HEK293 (cell line): ENCODE data around the gene FAM110A.

ENCODE experiments used
- CTCF ChIA-PET: fragments of 350-600 bp; formaldehyde crosslinking; extraction: SDS; loops from one replicate; lab custom pipeline; 2021; ENCODE audit warnings: antibody characterized with exemption; lab: Yijun Ruan, JAX
- POLR2A ChIA-PET: fragments of 300-600 bp; formaldehyde crosslinking; extraction: SDS; loops from one replicate; lab custom pipeline; 2020; ENCODE audit warnings: antibody characterized with exemption, inconsistent platforms; lab: Yijun Ruan, JAX
- H3K27ac ChIP-seq: fragments of 200-500 bp; sonication (Bioruptor generic); 2 replicates; pipeline ENCODE4 v1.5.1; 2014; ENCODE audit warnings: low read depth, low read length, control low read depth, inconsistent platforms; ENCODE audit errors: extremely low read depth
- H3K36me3 ChIP-seq, 2 experiments: fragments of 200-500 bp in 1 of 2; sonication (Bioruptor generic) in 1 of 2; 1 replicate in 1 of 2; 2 replicates in 1 of 2; pipeline ENCODE4 v1.5.1; 2014 to 2017; ENCODE audit warnings: inconsistent platforms in 2 of 2, low read length in 2 of 2; ENCODE audit not compliant: control insufficient read depth in 2 of 2, insufficient read depth in 1 of 2
- H3K4me1 ChIP-seq: fragments of 200-500 bp; sonication (Bioruptor generic); 2 replicates; pipeline ENCODE4 v1.5.1; 2014; ENCODE audit warnings: mild to moderate bottlenecking, low read length, inconsistent platforms; ENCODE audit not compliant: control insufficient read depth, insufficient read depth
- H3K4me3 ChIP-seq: 2 replicates; pipeline ENCODE4 v1.5.1; 2011; ENCODE audit warnings: low read depth, mild to moderate bottlenecking, control low read depth, low read length, moderate library complexity
- H3K9me3 ChIP-seq: fragments of 200-500 bp; sonication (Bioruptor generic); 2 replicates; pipeline ENCODE4 v1.5.1; 2014; ENCODE audit warnings: low read depth, low read length, inconsistent platforms; ENCODE audit not compliant: control insufficient read depth, insufficient read depth
- HOXA7 ChIP-seq: sonication (generic); formaldehyde crosslinking; IDR thresholded peaks from 2 replicates; pipeline ENCODE4 v1.8.1; 2022; ENCODE audit warnings: missing genetic modification reagents, borderline replicate concordance
- OVOL3 ChIP-seq: fragments of 450-650 bp; formaldehyde crosslinking; IDR thresholded peaks from 2 replicates; pipeline ENCODE4 v1.5.1; 2016; ENCODE audit warnings: missing biosample characterization, missing genetic modification characterization
- SP2 ChIP-seq: fragments of 450-650 bp; formaldehyde crosslinking; IDR thresholded peaks from 2 replicates; pipeline ENCODE4 v1.5.1; 2016; ENCODE audit warnings: missing biosample characterization, missing genetic modification characterization
- ZFHX2 ChIP-seq: fragments of 450-650 bp; formaldehyde crosslinking; conservative IDR thresholded peaks from 2 replicates; pipeline ENCODE4 v1.5.1; 2016; ENCODE audit warnings: missing biosample characterization, missing genetic modification characterization
- ZNF157 ChIP-seq: fragments of 450-650 bp; formaldehyde crosslinking; IDR thresholded peaks from 2 replicates; pipeline ENCODE4 v1.5.1; 2016; ENCODE audit warnings: missing biosample characterization, missing genetic modification characterization
- ZNF19 ChIP-seq: fragments of 450-650 bp; formaldehyde crosslinking; IDR thresholded peaks from 2 replicates; pipeline ENCODE4; 2016; ENCODE audit warnings: missing biosample characterization, missing genetic modification characterization, low read depth
- ZNF202 ChIP-seq: fragments of 450-650 bp; formaldehyde crosslinking; IDR thresholded peaks from 2 replicates; pipeline ENCODE4 v1.5.1; 2016; ENCODE audit warnings: missing biosample characterization, missing genetic modification characterization, borderline replicate concordance
- ZNF248 ChIP-seq: fragments of 450-650 bp; formaldehyde crosslinking; IDR thresholded peaks from 2 replicates; pipeline ENCODE4 v1.5.1; 2017; ENCODE audit warnings: missing biosample characterization, missing genetic modification characterization
- ZNF292 ChIP-seq: fragments of 450-650 bp; formaldehyde crosslinking; IDR thresholded peaks from 2 replicates; pipeline ENCODE4 v1.5.1; 2016; ENCODE audit warnings: low read depth, missing biosample characterization, missing genetic modification characterization, borderline replicate concordance
- ZNF391 ChIP-seq: fragments of 450-650 bp; formaldehyde crosslinking; IDR thresholded peaks from 2 replicates; pipeline ENCODE4 v1.5.1; 2016; ENCODE audit warnings: low read depth, missing biosample characterization, missing genetic modification characterization, borderline replicate concordance
- ZNF544 ChIP-seq: fragments of 450-650 bp; formaldehyde crosslinking; IDR thresholded peaks from 2 replicates; pipeline ENCODE4 v1.5.0; 2017; ENCODE audit warnings: missing biosample characterization, missing genetic modification characterization
- ZNF555 ChIP-seq: fragments of 450-650 bp; formaldehyde crosslinking; conservative IDR thresholded peaks from 2 replicates; pipeline ENCODE4 v1.5.1; 2017; ENCODE audit warnings: missing biosample characterization, mild to moderate bottlenecking, missing genetic modification characterization, inconsistent platforms
- ZNF677 ChIP-seq: fragments of 450-650 bp; IDR thresholded peaks from 2 replicates; pipeline ENCODE4 v1.5.0; 2018; ENCODE audit warnings: missing biosample characterization, mild to moderate bottlenecking, missing genetic modification characterization, moderate library complexity
- ZNF830 ChIP-seq: fragments of 450-650 bp; IDR thresholded peaks from 2 replicates; pipeline ENCODE4 v1.5.0; 2018; ENCODE audit warnings: missing biosample characterization, missing genetic modification characterization, low read depth, mild to moderate bottlenecking, moderate library complexity
- ZNF837 ChIP-seq: fragments of 450-650 bp; formaldehyde crosslinking; IDR thresholded peaks from 2 replicates; pipeline ENCODE4 v1.5.1; 2016; ENCODE audit warnings: missing biosample characterization, missing genetic modification characterization
- ZNF843 ChIP-seq: fragments of 450-650 bp; formaldehyde crosslinking; IDR thresholded peaks from 2 replicates; pipeline ENCODE4 v1.5.1; 2016; ENCODE audit warnings: missing biosample characterization, missing genetic modification characterization
- ZSCAN16 ChIP-seq: fragments of 450-650 bp; formaldehyde crosslinking; IDR thresholded peaks from 2 replicates; pipeline ENCODE4 v1.5.1; 2016; ENCODE audit warnings: missing biosample characterization, missing genetic modification characterization
- ZSCAN30 ChIP-seq: fragments of 450-650 bp; IDR thresholded peaks from 2 replicates; pipeline ENCODE4 v1.5.1; 2018; ENCODE audit warnings: missing biosample characterization, mild to moderate bottlenecking, missing genetic modification characterization, moderate library complexity
- TF ChIP-seq, protein P1 (sequence below): IDR thresholded peaks from 2 replicates; pipeline ENCODE4 v1.6.1; 2011; ENCODE audit warnings: mild to moderate bottlenecking, low read depth, low read length, borderline replicate concordance
- TF ChIP-seq, protein P2 (sequence below): fragments of 450-650 bp; formaldehyde crosslinking; IDR thresholded peaks from 2 replicates; pipeline ENCODE4 v1.5.1; 2016; ENCODE audit warnings: missing biosample characterization, missing genetic modification characterization
- TF ChIP-seq, protein P3 (sequence below): fragments of 450-650 bp; formaldehyde crosslinking; IDR thresholded peaks from 2 replicates; pipeline ENCODE4 v1.5.1; 2016; ENCODE audit warnings: missing biosample characterization, missing genetic modification characterization
- TF ChIP-seq, protein P4 (sequence below): fragments of 450-650 bp; formaldehyde crosslinking; IDR thresholded peaks from 2 replicates; pipeline ENCODE4 v1.5.1; 2016; ENCODE audit warnings: missing biosample characterization, missing genetic modification characterization
- TF ChIP-seq, protein P5 (sequence below): fragments of 450-650 bp; IDR thresholded peaks from 2 replicates; pipeline ENCODE4 v1.5.1; 2018; ENCODE audit warnings: missing biosample characterization, mild to moderate bottlenecking, missing genetic modification characterization

Gene FAM110A

DNA sequence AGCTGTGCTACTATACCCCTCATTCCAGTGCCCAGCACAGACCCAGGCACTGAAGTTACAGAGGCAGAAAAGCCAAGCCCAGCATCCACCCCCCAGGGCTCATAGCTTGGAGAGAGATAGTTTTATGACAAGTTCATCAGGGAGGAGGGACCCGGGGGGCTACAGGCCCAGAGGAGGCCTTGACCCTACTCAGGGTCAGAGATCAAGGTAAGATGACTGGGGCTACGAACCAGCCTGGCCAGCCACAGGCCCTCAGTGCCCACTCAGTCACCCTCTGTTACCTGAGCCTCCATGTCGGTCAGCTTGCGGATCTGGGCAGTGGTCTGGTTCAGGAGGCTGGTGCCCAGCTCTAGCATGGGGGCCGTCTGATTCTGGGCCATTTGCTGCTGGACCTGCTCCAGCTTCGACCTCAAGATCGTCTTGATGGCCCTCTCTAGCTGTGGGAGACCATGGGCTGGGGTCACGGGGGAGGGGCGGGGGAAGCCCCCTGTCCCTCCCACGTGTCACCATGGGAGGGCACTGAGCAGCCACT, 56.5 kb downstream of the FAM110A start (continued):
- no peak for TF ChIP-seq ZNF157 (tag by site-specific recombination)
- no peak for TF ChIP-seq SP2 (tag by site-specific recombination)
- TF ChIP-seq ZNF843 (tag by site-specific recombination) = no peak
- TF ChIP-seq ZNF677 (tag by site-specific recombination) = no peak

DNA sequence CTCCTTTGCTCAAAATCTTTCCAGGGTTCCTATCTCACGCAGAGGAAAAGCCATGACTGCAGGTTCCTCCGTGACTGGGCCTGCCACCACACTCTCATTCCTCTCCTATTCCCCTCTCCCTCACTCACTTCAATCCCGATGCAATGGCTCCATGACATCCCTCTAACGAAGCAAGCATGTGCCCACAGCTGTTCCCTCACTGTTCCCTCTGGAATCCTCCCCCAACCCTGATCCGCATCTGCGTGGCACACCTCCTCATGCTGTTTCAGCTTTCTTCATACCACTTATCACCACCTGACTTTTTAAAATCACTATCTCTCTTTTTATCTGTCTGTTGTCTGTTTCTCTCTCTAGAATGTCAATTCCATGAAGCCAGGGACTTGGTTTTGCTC, 57.1 kb downstream of the FAM110A start:
- Histone ChIP-seq H3K4me1 (no peaks in the 10 kb centered on the region), H3K4me3 (no peak overlapping the region), H3K36me3 (no peaks in the 10 kb centered on the region), H3K27ac (no peak overlapping the region), H3K9me3 (no peaks in the 10 kb centered on the region)
- CTCF ChIA-PET = no interaction called here
- POLR2A ChIA-PET = no interaction called here
- TF ChIP-seq ZNF391 (tag by site-specific recombination) = no peak
- TF ChIP-seq, protein P1, sequence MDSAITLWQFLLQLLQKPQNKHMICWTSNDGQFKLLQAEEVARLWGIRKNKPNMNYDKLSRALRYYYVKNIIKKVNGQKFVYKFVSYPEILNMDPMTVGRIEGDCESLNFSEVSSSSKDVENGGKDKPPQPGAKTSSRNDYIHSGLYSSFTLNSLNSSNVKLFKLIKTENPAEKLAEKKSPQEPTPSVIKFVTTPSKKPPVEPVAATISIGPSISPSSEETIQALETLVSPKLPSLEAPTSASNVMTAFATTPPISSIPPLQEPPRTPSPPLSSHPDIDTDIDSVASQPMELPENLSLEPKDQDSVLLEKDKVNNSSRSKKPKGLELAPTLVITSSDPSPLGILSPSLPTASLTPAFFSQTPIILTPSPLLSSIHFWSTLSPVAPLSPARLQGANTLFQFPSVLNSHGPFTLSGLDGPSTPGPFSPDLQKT = no peak
- TF ChIP-seq ZNF837 (tag by site-specific recombination) = no peak
- no peak for TF ChIP-seq ZNF830 (tag by site-specific recombination)
- no peak for TF ChIP-seq ZSCAN30 (tag by site-specific recombination)
- TF ChIP-seq ZSCAN16 (tag by site-specific recombination) = no peak

DNA sequence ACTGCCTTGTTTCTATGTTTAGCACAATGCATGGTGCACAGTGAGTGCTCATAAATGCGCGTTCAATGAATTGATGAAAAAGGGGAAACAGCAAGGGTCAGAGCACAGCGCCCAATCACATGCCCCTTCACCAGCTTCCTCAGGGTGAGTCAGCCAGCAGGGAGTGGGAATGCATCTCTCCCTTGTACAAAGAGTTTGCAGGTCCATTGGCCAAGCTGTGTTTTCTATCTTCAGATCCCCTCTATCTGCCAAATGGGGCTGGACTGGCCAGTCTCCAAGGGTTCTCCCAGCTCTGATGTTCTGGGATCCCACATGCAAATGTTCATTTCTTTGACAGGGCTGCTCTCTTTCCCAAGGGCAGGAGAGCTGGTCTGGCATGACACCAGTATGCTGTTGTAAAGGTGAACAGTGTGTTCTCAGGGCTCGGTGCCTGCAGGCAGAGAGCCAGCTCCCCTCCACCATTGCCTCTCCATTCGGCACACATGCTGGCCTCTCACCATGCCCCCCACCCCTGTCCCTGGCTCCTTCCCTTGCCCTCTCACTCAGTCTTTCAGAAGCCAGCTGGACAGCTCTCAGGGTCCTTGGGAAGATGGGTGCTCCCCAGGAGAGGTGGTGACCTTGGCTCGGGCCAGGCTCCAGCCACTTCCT, 57.7 kb downstream of the FAM110A start:
- Histone ChIP-seq H3K27ac (no peak overlapping the region), H3K4me3 (no peak overlapping the region), H3K4me1 (no peaks in the 10 kb centered on the region), H3K36me3 (no peaks in the 10 kb centered on the region), H3K9me3 (no peaks in the 10 kb centered on the region)
- ChIA-PET POLR2A (no interaction called here), CTCF (interaction anchor here (0.8 kb wide), 1 partner anchor 65 kb away, joined by 5 read pairs; no protein-coding TSS in a partner anchor)
- TF ChIP-seq, protein P2, sequence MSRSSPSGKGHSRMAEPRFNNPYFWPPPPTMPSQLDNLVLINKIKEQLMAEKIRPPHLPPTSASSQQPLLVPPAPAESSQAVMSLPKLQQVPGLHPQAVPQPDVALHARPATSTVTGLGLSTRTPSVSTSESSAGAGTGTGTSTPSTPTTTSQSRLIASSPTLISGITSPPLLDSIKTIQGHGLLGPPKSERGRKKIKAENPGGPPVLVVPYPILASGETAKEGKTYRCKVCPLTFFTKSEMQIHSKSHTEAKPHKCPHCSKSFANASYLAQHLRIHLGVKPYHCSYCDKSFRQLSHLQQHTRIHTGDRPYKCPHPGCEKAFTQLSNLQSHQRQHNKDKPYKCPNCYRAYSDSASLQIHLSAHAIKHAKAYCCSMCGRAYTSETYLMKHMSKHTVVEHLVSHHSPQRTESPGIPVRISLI = no peak
- TF ChIP-seq ZNF248 (tag by site-specific recombination) (no peak), ZNF19 (no peak), OVOL3 (tag by site-specific recombination) (no peak), ZNF843 (tag by site-specific recombination) (no peak), ZNF292 (tag by site-specific recombination) (no peak), ZNF555 (tag by site-specific recombination) (no peak), ZNF544 (tag by site-specific recombination) (no peak), ZNF202 (tag by site-specific recombination) (no peak), ZFHX2 (tag by site-specific recombination) (no peak), HOXA7 (CRISPR knock-in tag) (no peak)
- TF ChIP-seq, protein P3, sequence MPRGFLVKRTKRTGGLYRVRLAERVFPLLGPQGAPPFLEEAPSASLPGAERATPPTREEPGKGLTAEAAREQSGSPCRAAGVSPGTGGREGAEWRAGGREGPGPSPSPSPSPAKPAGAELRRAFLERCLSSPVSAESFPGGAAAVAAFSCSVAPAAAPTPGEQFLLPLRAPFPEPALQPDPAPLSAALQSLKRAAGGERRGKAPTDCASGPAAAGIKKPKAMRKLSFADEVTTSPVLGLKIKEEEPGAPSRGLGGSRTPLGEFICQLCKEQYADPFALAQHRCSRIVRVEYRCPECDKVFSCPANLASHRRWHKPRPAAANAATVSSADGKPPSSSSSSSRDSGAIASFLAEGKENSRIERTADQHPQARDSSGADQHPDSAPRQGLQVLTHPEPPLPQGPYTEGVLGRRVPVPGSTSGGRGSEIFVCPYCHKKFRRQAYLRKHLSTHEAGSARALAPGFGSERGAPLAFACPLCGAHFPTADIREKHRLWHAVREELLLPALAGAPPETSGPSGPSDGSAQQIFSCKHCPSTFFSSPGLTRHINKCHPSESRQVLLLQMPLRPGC (tag by site-specific recombination) = no peak
- TF ChIP-seq, protein P4, sequence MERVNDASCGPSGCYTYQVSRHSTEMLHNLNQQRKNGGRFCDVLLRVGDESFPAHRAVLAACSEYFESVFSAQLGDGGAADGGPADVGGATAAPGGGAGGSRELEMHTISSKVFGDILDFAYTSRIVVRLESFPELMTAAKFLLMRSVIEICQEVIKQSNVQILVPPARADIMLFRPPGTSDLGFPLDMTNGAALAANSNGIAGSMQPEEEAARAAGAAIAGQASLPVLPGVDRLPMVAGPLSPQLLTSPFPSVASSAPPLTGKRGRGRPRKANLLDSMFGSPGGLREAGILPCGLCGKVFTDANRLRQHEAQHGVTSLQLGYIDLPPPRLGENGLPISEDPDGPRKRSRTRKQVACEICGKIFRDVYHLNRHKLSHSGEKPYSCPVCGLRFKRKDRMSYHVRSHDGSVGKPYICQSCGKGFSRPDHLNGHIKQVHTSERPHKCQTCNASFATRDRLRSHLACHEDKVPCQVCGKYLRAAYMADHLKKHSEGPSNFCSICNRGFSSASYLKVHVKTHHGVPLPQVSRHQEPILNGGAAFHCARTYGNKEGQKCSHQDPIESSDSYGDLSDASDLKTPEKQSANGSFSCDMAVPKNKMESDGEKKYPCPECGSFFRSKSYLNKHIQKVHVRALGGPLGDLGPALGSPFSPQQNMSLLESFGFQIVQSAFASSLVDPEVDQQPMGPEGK (tag by site-specific recombination) = no peak
- TF ChIP-seq, protein P5, sequence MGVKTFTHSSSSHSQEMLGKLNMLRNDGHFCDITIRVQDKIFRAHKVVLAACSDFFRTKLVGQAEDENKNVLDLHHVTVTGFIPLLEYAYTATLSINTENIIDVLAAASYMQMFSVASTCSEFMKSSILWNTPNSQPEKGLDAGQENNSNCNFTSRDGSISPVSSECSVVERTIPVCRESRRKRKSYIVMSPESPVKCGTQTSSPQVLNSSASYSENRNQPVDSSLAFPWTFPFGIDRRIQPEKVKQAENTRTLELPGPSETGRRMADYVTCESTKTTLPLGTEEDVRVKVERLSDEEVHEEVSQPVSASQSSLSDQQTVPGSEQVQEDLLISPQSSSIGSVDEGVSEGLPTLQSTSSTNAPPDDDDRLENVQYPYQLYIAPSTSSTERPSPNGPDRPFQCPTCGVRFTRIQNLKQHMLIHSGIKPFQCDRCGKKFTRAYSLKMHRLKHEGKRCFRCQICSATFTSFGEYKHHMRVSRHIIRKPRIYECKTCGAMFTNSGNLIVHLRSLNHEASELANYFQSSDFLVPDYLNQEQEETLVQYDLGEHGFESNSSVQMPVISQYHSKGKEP (tag by site-specific recombination) = no peak
